Measurements from ENCODE around the gene PRR35. TPM values are rescaled to one million over a fixed set of nuclear protein-coding genes. Genes with fewer than 3 reads are reported as not detected.

Gene PRR35
- total RNA-seq, 1 donor from 2014 or later = not detected

Other genes starting within 250 kb of the PRR35 start
- gene AXIN1, start 207.7 kb upstream of the PRR35 start, total RNA-seq = 31.1 TPM in 2 replicates
- 79.6 and 80.2 TPM in 2 replicates for gene MRPL28, start 189.9 kb upstream of the PRR35 start, total RNA-seq
- gene PGAP6, start 178.4 kb upstream of the PRR35 start, total RNA-seq = 32.4 and 34.8 TPM in 2 replicates
- 59.4 and 60.9 TPM in 2 replicates for gene NME4, start 163.2 kb upstream of the PRR35 start, total RNA-seq
- 11.5 and 11.8 TPM in 2 replicates for gene DECR2, start 158.5 kb upstream of the PRR35 start, total RNA-seq
- 30.6 and 33.3 TPM in 2 replicates for gene RAB11FIP3, start 134.7 kb upstream of the PRR35 start, total RNA-seq
- 87.2 and 89.0 TPM in 2 replicates for gene CAPN15, start 32.7 kb upstream of the PRR35 start, total RNA-seq
- 1.4 and 1.5 TPM in 2 replicates for gene NHLRC4, start 6.6 kb downstream of the PRR35 start, total RNA-seq
- gene PIGQ, start 9.6 kb downstream of the PRR35 start, total RNA-seq = 43.3 and 45.7 TPM in 2 replicates
- gene RAB40C, start 29.7 kb downstream of the PRR35 start, total RNA-seq = 13.6 and 16.3 TPM in 2 replicates
- 0.75 and 0.77 TPM in 2 replicates for gene WFIKKN1, start 70.6 kb downstream of the PRR35 start, total RNA-seq
- gene METTL26, start 75.9 kb downstream of the PRR35 start, total RNA-seq = 91.0 and 91.4 TPM in 2 replicates
- 24.5 and 32.0 TPM in 2 replicates for gene MCRIP2, start 81.4 kb downstream of the PRR35 start, total RNA-seq
- gene WDR90, start 89.0 kb downstream of the PRR35 start, total RNA-seq = 85.1 and 86.7 TPM in 2 replicates
- gene RHOT2, start 107.7 kb downstream of the PRR35 start, total RNA-seq = 130 and 137 TPM in 2 replicates
- gene RHBDL1, start 115.3 kb downstream of the PRR35 start, total RNA-seq = 0.91 and 1.4 TPM in 2 replicates
- gene STUB1, start 120.0 kb downstream of the PRR35 start, total RNA-seq = 67.9 and 71.2 TPM in 2 replicates
- gene JMJD8, start 123.9 kb downstream of the PRR35 start, total RNA-seq = 37.2 and 41.3 TPM in 2 replicates
- 17.1 and 18.7 TPM in 2 replicates for gene WDR24, start 130.0 kb downstream of the PRR35 start, total RNA-seq
- gene FBXL16, start 145.4 kb downstream of the PRR35 start, total RNA-seq = 12.0 TPM in 2 replicates
- gene METRN, start 154.7 kb downstream of the PRR35 start, total RNA-seq = 10.3 and 10.8 TPM in 2 replicates
- 25.9 and 26.1 TPM in 2 replicates for gene ANTKMT, start 160.8 kb downstream of the PRR35 start, total RNA-seq
- 4.3 and 5.4 TPM in 2 replicates for gene CCDC78, start 166.0 kb downstream of the PRR35 start, total RNA-seq
- 5.9 and 8.5 TPM in 2 replicates for gene HAGHL, start 166.7 kb downstream of the PRR35 start, total RNA-seq
- 35.4 and 37.6 TPM in 2 replicates for gene CIAO3, start 180.6 kb downstream of the PRR35 start, total RNA-seq
- gene MSLN, start 200.3 kb downstream of the PRR35 start, total RNA-seq = 0.18 TPM in 1 of 2 replicates, not detected in the other
- gene RPUSD1, start 228.0 kb downstream of the PRR35 start, total RNA-seq = 34.8 TPM in 2 replicates
- 97.4 and 101 TPM in 2 replicates for gene CHTF18, start 228.2 kb downstream of the PRR35 start, total RNA-seq
- gene GNG13, start 240.3 kb downstream of the PRR35 start, total RNA-seq = not detected in 2 replicates

Data from T-helper 2 cell treated with Interferon-gamma antibody and Interleukin-4, amounts not matched to agents 100 ng/mL and 5 ng/mL, for 36 hours (primary cell).